ENCODE data around the gene HSF4.

The HSF4 gene

GRCh38 chr16:67150047-67150832, 14.3 kb upstream of the HSF4 start:
- peak; percentile 75 for DNase-seq (ENCODE audit: low read depth)

GRCh38 chr16:67150833-67151396, 13.6 kb upstream of the HSF4 start, which contains the start of gene B3GNT9:
Gene B3GNT9, minus strand, starts transcription at chr16:67150998. Its CDS starts 513 bp downstream, at chr16:67150485.
- peak; percentile 81 for DNase-seq (ENCODE audit: low read depth)

- no peak for DNase-seq (ENCODE audit: low read depth)
Measured at GRCh38 chr16:67151431-67152097, 13.0 kb upstream of the HSF4 start.

- no peak for DNase-seq (ENCODE audit: low read depth)
Measured at GRCh38 chr16:67154578-67155294, 9.8 kb upstream of the HSF4 start.

GRCh38 chr16:67155295-67156142, 9.0 kb upstream of the HSF4 start:
- DNase-seq (ENCODE audit: low read depth): peak; percentile 69

- DNase-seq (ENCODE audit: low read depth): no peak
Measured at GRCh38 chr16:67156143-67156844, 8.3 kb upstream of the HSF4 start.

- DNase-seq (ENCODE audit: low read depth): no peak
Measured at GRCh38 chr16:67157106-67157748, 7.3 kb upstream of the HSF4 start.

- no peak for DNase-seq (ENCODE audit: low read depth)
Measured at GRCh38 chr16:67157892-67158635, 6.5 kb upstream of the HSF4 start.

- DNase-seq (ENCODE audit: low read depth): no peak
Measured at GRCh38 chr16:67158637-67159600, 5.6 kb upstream of the HSF4 start.

- no peak for DNase-seq (ENCODE audit: low read depth)
Measured at GRCh38 chr16:67161595-67162058, 2.9 kb upstream of the HSF4 start.

- peak; percentile 68 for DNase-seq (ENCODE audit: low read depth)
Measured at GRCh38 chr16:67162506-67163163, 1.9 kb upstream of the HSF4 start.

GRCh38 chr16:67163164-67163998, 1.2 kb upstream of the HSF4 start:
- peak; percentile 70 for DNase-seq (ENCODE audit: low read depth)

- no peak for DNase-seq (ENCODE audit: low read depth)
Measured at GRCh38 chr16:67163999-67164558, 466 bp upstream of the HSF4 start.

GRCh38 chr16:67165121-67166078, 855 bp downstream of the HSF4 start:
- DNase-seq (ENCODE audit: low read depth): no peak

GRCh38 chr16:67166110-67166547, 1.6 kb downstream of the HSF4 start:
- DNase-seq (ENCODE audit: low read depth): no peak
